OCI-LY1 (cell line): ENCODE data around the gene LINC00305.
A peak's percentile ranks its signal among the peaks of the same experiment; 100 is the strongest.

Source experiments
- H2AFZ ChIP-seq: fragments of 200-600 bp; sonication (generic), shearing (Covaris generic); 2 replicates; pipeline ENCODE4 v1.6.0; 2014; ENCODE audit warnings: antibody characterized with exemption, mild to moderate bottlenecking, low read length
- H3F3A ChIP-seq: fragments of 200-600 bp; sonication (generic), shearing (Covaris generic); 2 replicates; pipeline ENCODE4 v1.6.0; 2014; ENCODE audit warnings: mild to moderate bottlenecking, antibody characterized with exemption, low read length, moderate library complexity; ENCODE audit not compliant: insufficient read depth
- H3K27ac ChIP-seq: fragments of 200-600 bp; sonication (generic); 2 replicates; pipeline ENCODE4 v1.5.1; 2014; ENCODE audit warnings: low read length, mixed run types, mild to moderate bottlenecking, low read depth; ENCODE audit not compliant: poor library complexity, severe bottlenecking
- H3K27me3 ChIP-seq: fragments of 200-600 bp; sonication (generic); 2 replicates; pipeline ENCODE4 v1.6.0; 2014; ENCODE audit warnings: antibody characterized with exemption, mild to moderate bottlenecking, low read length, moderate library complexity; ENCODE audit not compliant: insufficient read depth
- H3K36me3 ChIP-seq: fragments of 200-600 bp; sonication (generic); 2 replicates; pipeline ENCODE4 v1.6.1; 2014; ENCODE audit warnings: mild to moderate bottlenecking, antibody characterized with exemption, low read length, moderate library complexity, mixed read lengths; ENCODE audit not compliant: insufficient read depth
- H3K4me1 ChIP-seq: fragments of 200-600 bp; sonication (generic); 2 replicates; pipeline ENCODE4 v1.5.1; 2014; ENCODE audit warnings: mild to moderate bottlenecking, low read length, moderate library complexity; ENCODE audit not compliant: insufficient read depth, severe bottlenecking
- H3K4me2 ChIP-seq: fragments of 200-600 bp; sonication (generic), shearing (Covaris generic); 2 replicates; pipeline ENCODE4 v1.6.1; 2014; ENCODE audit warnings: low read length
- H3K4me3 ChIP-seq: fragments of 200-600 bp; sonication (generic); 2 replicates; pipeline ENCODE4 v1.5.1; 2014; ENCODE audit warnings: low read length, low read depth, mild to moderate bottlenecking, mixed read lengths; ENCODE audit not compliant: poor library complexity, severe bottlenecking
- H3K79me2 ChIP-seq: fragments of 200-600 bp; shearing (Covaris generic); 2 replicates; pipeline ENCODE4 v1.6.1; 2016; ENCODE audit warnings: mixed run types, low read length, mixed read lengths; ENCODE audit not compliant: insufficient read depth
- H3K9ac ChIP-seq: fragments of 200-600 bp; sonication (generic), shearing (Covaris generic); 2 replicates; pipeline ENCODE4 v1.6.1; 2014; ENCODE audit warnings: mild to moderate bottlenecking, low read length, mixed read lengths
- H3K9me2 ChIP-seq: fragments of 200-600 bp; sonication (generic), shearing (Covaris generic); 2 replicates; pipeline ENCODE4 v1.6.1; 2014; ENCODE audit warnings: low read depth, mild to moderate bottlenecking, low read length, mixed read lengths
- H3K9me3 ChIP-seq: fragments of 200-600 bp; shearing (Covaris generic); 2 replicates; pipeline ENCODE4 v1.6.1; 2014; ENCODE audit warnings: low read length, mixed read lengths
- H4K20me1 ChIP-seq: fragments of 200-600 bp; sonication (generic), shearing (Covaris generic); 2 replicates; pipeline ENCODE4 v1.6.0; 2016; ENCODE audit warnings: mild to moderate bottlenecking, low read length; ENCODE audit not compliant: insufficient read depth
- EZH2 ChIP-seq: fragments of 200-600 bp; sonication (generic), shearing (Covaris generic); IDR thresholded peaks from 2 replicates; pipeline ENCODE4 v1.8.0; 2017; ENCODE audit warnings: borderline replicate concordance, mixed run types, mild to moderate bottlenecking, antibody characterized with exemption, low read length, moderate library complexity, mixed read lengths
- TF ChIP-seq, protein P1 (sequence below): fragments of 200-600 bp; sonication (generic), shearing (Covaris generic); IDR thresholded peaks from 2 replicates; pipeline ENCODE4 v1.5.1; 2017; ENCODE audit warnings: mild to moderate bottlenecking, antibody characterized with exemption, low read length, moderate library complexity, mixed read lengths

The LINC00305 gene

DNA sequence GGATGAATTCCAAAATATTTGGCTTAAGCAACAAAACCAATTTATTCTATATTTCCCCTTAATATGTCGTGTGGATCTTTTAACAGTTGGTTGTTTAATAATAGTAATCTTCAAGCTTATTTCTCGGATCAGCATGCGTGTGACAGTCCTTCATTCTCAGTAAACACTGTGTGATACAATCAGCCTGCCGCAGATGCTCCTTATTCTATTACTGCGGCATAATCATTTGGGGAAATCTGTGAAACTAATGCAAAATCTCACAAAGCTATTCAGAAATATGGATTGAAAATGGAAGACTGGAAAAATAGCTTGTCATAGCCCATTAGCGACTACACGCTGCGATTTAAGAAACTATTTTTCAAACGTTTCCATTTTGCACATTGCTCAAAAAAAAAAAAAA is 36.9 kb downstream of the LINC00305 start:
- Histone ChIP-seq H3K4me3 (no peak overlapping the region), H3K79me2 (no peaks in the 10 kb centered on the region), H4K20me1 (no peaks in the 10 kb centered on the region), H3K27me3 (no peaks in the 10 kb centered on the region), H2AFZ (no peak overlapping the region), H3K27ac (no peak overlapping the region), H3F3A (no peaks in the 10 kb centered on the region), H3K9me2 (no peaks in the 10 kb centered on the region), H3K4me2 (no peak overlapping the region), H3K9ac (no peak overlapping the region), H3K9me3 (no peaks in the 10 kb centered on the region), H3K36me3 (no peaks in the 10 kb centered on the region), H3K4me1 (no peaks in the 10 kb centered on the region)
- TF ChIP-seq, protein P1, sequence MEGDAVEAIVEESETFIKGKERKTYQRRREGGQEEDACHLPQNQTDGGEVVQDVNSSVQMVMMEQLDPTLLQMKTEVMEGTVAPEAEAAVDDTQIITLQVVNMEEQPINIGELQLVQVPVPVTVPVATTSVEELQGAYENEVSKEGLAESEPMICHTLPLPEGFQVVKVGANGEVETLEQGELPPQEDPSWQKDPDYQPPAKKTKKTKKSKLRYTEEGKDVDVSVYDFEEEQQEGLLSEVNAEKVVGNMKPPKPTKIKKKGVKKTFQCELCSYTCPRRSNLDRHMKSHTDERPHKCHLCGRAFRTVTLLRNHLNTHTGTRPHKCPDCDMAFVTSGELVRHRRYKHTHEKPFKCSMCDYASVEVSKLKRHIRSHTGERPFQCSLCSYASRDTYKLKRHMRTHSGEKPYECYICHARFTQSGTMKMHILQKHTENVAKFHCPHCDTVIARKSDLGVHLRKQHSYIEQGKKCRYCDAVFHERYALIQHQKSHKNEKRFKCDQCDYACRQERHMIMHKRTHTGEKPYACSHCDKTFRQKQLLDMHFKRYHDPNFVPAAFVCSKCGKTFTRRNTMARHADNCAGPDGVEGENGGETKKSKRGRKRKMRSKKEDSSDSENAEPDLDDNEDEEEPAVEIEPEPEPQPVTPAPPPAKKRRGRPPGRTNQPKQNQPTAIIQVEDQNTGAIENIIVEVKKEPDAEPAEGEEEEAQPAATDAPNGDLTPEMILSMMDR, result no peak
- no peak for TF ChIP-seq EZH2

DNA sequence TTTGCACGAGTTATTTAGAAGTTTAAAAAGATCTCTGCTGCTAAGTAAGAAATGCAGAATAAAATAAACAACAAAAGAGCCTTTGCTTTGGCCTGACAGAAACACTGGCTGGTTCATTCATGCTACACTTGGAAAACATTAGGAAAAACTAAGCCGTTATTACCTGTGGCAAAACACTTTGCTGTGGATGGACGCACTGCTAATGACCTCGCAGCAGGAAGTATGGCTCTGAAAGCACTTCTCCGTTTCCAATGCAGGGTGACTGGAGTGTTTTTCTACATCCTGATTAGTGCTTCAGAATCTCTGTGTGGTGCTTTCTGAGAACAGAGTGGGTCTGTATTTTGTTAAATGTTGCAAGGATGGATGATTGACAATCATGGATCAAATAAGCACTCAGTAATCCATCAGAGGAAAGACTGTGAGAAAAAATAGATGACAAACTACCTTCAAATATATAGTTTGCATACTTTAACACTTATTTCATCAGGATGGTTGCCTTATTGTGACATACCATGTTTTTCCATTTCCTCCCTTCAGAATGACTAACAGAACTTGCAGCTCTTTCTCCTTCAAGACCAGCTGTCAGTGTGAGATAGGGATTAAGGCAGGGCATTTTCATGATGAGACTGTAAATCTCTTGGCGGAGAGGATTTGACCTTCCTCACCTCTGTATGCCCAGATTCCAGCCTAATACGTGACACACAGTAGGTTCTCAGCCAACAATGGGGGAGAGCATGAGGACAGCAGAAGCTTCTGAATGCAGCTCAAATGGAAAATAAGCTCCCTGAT is 38.0 kb downstream of the LINC00305 start:
- Histone ChIP-seq H3K4me2 (no peak overlapping the region), H4K20me1 (no peaks in the 10 kb centered on the region), H3K79me2 (no peaks in the 10 kb centered on the region), H3K27me3 (no peaks in the 10 kb centered on the region; the same call in 1 of the 2 replicates), H3K9me2 (no peaks in the 10 kb centered on the region), H2AFZ (no peak overlapping the region), H3F3A (no peaks in the 10 kb centered on the region), H3K4me1 (no peaks in the 10 kb centered on the region), H3K9me3 (no peaks in the 10 kb centered on the region), H3K36me3 (no peaks in the 10 kb centered on the region), H3K9ac (no peak overlapping the region), H3K27ac (no peak overlapping the region), H3K4me3 (no peak overlapping the region)
- no peak for TF ChIP-seq EZH2
- TF ChIP-seq, protein P1, result no peak

DNA sequence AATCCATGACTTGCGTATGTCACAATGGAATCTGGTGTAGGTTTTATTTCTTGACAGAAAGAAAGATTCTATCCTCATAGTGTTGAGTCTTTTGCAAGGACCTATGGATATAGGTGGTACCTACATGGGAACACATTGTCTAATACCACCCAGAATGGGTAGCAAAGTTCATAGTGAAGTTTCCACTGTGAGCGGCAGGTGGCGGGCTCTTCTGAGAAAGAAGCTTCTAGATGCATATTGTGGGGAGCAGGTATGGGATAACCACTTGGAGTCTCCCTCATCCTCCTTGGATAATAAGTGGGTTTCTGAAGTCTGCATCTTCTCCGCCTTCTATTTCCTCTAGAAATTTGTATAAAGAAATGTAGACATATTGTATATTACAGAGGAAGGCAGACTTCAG is 44.9 kb downstream of the LINC00305 start:
- H3K4me3 ChIP-seq, result no peak overlapping the region
- no peaks in the 10 kb centered on the region; the same call in 1 of the 2 replicates for H3K27me3 ChIP-seq
- H3F3A ChIP-seq, result no peaks in the 10 kb centered on the region
- H3K4me1 ChIP-seq, result no peaks in the 10 kb centered on the region
- H3K4me2 ChIP-seq, result no peak overlapping the region
- no peaks in the 10 kb centered on the region for H4K20me1 ChIP-seq
- no peaks in the 10 kb centered on the region for H3K9me2 ChIP-seq
- no peak overlapping the region for H3K27ac ChIP-seq
- no peaks in the 10 kb centered on the region for H3K79me2 ChIP-seq
- H3K9ac ChIP-seq, result no peak overlapping the region
- no peak overlapping the region for H2AFZ ChIP-seq
- no peaks in the 10 kb centered on the region for H3K36me3 ChIP-seq
- no peaks in the 10 kb centered on the region for H3K9me3 ChIP-seq
- TF ChIP-seq, protein P1, result peak; percentile 3; the same call in 1 of the 2 replicates
- TF ChIP-seq EZH2, result no peak
